CD4-positive, alpha-beta T cell treated with Interferon alpha-2 for 1 hour (primary cell): Measurements from ENCODE around the gene POU2F1.
A peak's percentile ranks its signal among the peaks of the same experiment; 100 is the strongest.

Experiments used
- DNase-seq, 2 donors: peaks; one replicate each; pipeline ENCODE4 v3.0.0-alpha.2; 2020 to 2022

POU2F1 gene

GRCh38 chr1:167473761-167474160 is 253.1 kb downstream of the POU2F1 start:
- no peak for DNase-seq

- peak; percentile 36 to 65 for DNase-seq
These were observed 253.5 kb downstream of the POU2F1 start for GRCh38 chr1:167474191-167474641.

GRCh38 chr1:167476061-167476460 is 255.4 kb downstream of the POU2F1 start:
- no peak for DNase-seq
